GM12878 (cell line): ENCODE data around the gene FCER2. TPM values are rescaled to one million over a fixed set of nuclear protein-coding genes. Genes with fewer than 3 reads are reported as not detected.

Experiments used
- ATAC-seq: fragments of 200-7000 bp; cut with Tn5 transposase; 3 replicates; pipeline ENCODE4 v1.9.1; 2020; ENCODE audit warnings: mild to moderate bottlenecking, moderate library complexity
- BruUV-seq: library from RNA; stranded (reverse); fragments of 400-500 nt; replicated peaks from 2 replicates; lab custom pipeline; 2021; lab: Mats Ljungman, UMichigan
- CTCF ChIA-PET: fragments of 300-600 bp; sonication (Branson Sonifier 250); formaldehyde crosslinking; extraction: SDS; loops from one replicate; lab custom pipeline; 2021; ENCODE audit warnings: inconsistent platforms; lab: Yijun Ruan, JAX
- POLR2A ChIA-PET: fragments of 350-600 bp; formaldehyde crosslinking; extraction: SDS; loops from one replicate; lab custom pipeline; 2021; ENCODE audit warnings: inconsistent platforms; lab: Charles Lee
- RAD21 ChIA-PET: fragments of 300-600 bp; sonication (Branson Sonifier 250); formaldehyde crosslinking; loops from one replicate; lab custom pipeline; 2023; ENCODE audit warnings: antibody characterized with exemption; ENCODE audit not compliant: unreplicated experiment; lab: Charles Lee
- SMC1A ChIA-PET: fragments of 300-600 bp; sonication (Branson Sonifier 250); formaldehyde crosslinking; loops from one replicate; lab custom pipeline; 2023; ENCODE audit not compliant: unreplicated experiment, uncharacterized antibody; lab: Charles Lee
- DNase-seq: peaks from one replicate; pipeline ENCODE4 v3.0.0-alpha.2; 2011; ENCODE audit warnings: low read depth, low spot score
- FAIRE-seq: peaks from 3 replicates; lab custom pipeline; 2011; peaks lifted over from hg19 to GRCh38; lab: Jason Lieb, UNC
- H2AFZ ChIP-seq: 2 replicates; pipeline ENCODE4 v1.6.0; 2011; ENCODE audit warnings: low read depth, low read length, control low read depth; ENCODE audit not compliant: control insufficient read depth
- H3K27ac ChIP-seq: 2 replicates; pipeline ENCODE4 v1.5.1; 2011; ENCODE audit warnings: control low read depth; ENCODE audit not compliant: control insufficient read depth, insufficient read depth
- H3K27me3 ChIP-seq, 2 experiments: replicated peaks in 1 of 2; 2 replicates each; pipeline versions ENCODE4 v1.6.0 to v1.6.1; 2011; ENCODE audit warnings: low read length in 1 of 2; ENCODE audit not compliant: control insufficient read depth in 2 of 2, insufficient read depth in 2 of 2
- H3K36me3 ChIP-seq, 2 experiments: 2 replicates each; pipeline ENCODE4 v1.5.1; 2011; ENCODE audit warnings: low read length in 1 of 2; ENCODE audit not compliant: control insufficient read depth in 2 of 2, insufficient read depth in 2 of 2
- H3K4me1 ChIP-seq: 2 replicates; pipeline ENCODE4 v1.6.1; 2011; ENCODE audit warnings: mild to moderate bottlenecking, low read length, moderate library complexity, mixed read lengths; ENCODE audit not compliant: control insufficient read depth, insufficient read depth
- H3K4me2 ChIP-seq: 2 replicates; pipeline ENCODE4 v1.6.0; 2011; ENCODE audit warnings: control low read depth; ENCODE audit not compliant: control insufficient read depth, insufficient read depth
- H3K4me3 ChIP-seq: fragments of 200-600 bp; sonication (generic); 2 replicates; pipeline ENCODE4 v1.5.1; 2016
- H3K79me2 ChIP-seq: 2 replicates; pipeline ENCODE4 v1.6.0; 2011; ENCODE audit warnings: low read length; ENCODE audit not compliant: control insufficient read depth, insufficient read depth
- H3K9ac ChIP-seq: 2 replicates; pipeline ENCODE4 v1.8.0; 2011; ENCODE audit warnings: low read length, control low read depth, mixed read lengths; ENCODE audit not compliant: control insufficient read depth, insufficient read depth
- H3K9me3 ChIP-seq: replicated peaks from 3 replicates; pipeline ENCODE4 v1.5.1; 2011; ENCODE audit warnings: mild to moderate bottlenecking, low read length; ENCODE audit not compliant: control insufficient read depth, insufficient read depth
- H4K20me1 ChIP-seq: 2 replicates; pipeline ENCODE4 v1.6.0; 2011; ENCODE audit not compliant: control insufficient read depth, insufficient read depth
- RELA ChIP-seq: fragments of 450-650 bp; IDR thresholded peaks from 2 replicates; pipeline ENCODE4 v1.8.0; 2014; ENCODE audit warnings: borderline replicate concordance; ENCODE audit not compliant: partially characterized antibody
- RFX5 ChIP-seq: IDR thresholded peaks from 2 replicates; pipeline ENCODE4 v1.6.1; 2011; ENCODE audit warnings: low read depth, low read length, improper control_type of control experiment
- WRNIP1 ChIP-seq: IDR thresholded peaks from 2 replicates; pipeline ENCODE4 v1.6.1; 2011; ENCODE audit warnings: low read depth, low read length, improper control_type of control experiment, borderline replicate concordance
- WGBS: methylation state at CpG from one replicate; pipeline ENCODE4 v1.1.6; 2016; ENCODE audit warnings: low lambda C conversion rate; ENCODE audit not compliant: insufficient replicate concordance, insufficient coverage; ENCODE audit errors: missing lambda C conversion rate; 5-methylcytosine and 5-hydroxymethylcytosine counted together
- in situ Hi-C: fragments of 300-500 bp; cut with MboI; formaldehyde crosslinking; loops from 9 replicates; pipeline ENCODE4 v1.14.3; 2018; ENCODE audit warnings: mixed read lengths
- intact Hi-C: fragments of 100-400 bp; cut with micrococcal nuclease; formaldehyde crosslinking; loops from one replicate; pipeline ENCODE4 v1.14.2; 2022; ENCODE audit not compliant: unreplicated experiment
- polyA plus RNA-seq, 11 experiments: library from polyadenylated mRNA; depleted of rRNA in 4 of 11; unstranded in 6 of 11; stranded (reverse) in 5 of 11; fragments of >200 nt; fragmentation: Nextera tagmentation in 4 of 11; fragmentation: Illumina TruSeq in 1 of 11; extraction: Ambion mirVana in 4 of 11; extraction: Trizol in 1 of 11; gene quantifications; 1 replicate in 1 of 11; 2 replicates in 10 of 11; pipeline versions ENCODE4 v1.2.1 to v1.2.3, GENCODE V29; 2011 to 2016; ENCODE audit warnings: inconsistent platforms in 2 of 11, missing spikeins in 2 of 11, low read depth in 1 of 11
- total RNA-seq, 4 experiments: library from RNA; depleted of rRNA in 3 of 4; stranded (reverse); fragments of >200 nt in 3 of 4; fragmentation: Illumina TruSeq in 1 of 4; extraction: Trizol in 1 of 4; gene quantifications; 2 replicates each; pipeline versions ENCODE4 v1.2.1 to v1.2.3, GENCODE V29; 2013 to 2021
- TF ChIP-seq, protein P1 (sequence below), 3 experiments: IDR thresholded peaks in 2 of 3; conservative IDR thresholded peaks in 1 of 3; 2 replicates each; pipeline ENCODE4 v1.5.1; 2011; ENCODE audit warnings: low read depth in 3 of 3, low read length in 3 of 3, mild to moderate bottlenecking in 3 of 3, control low read depth in 2 of 3, moderate library complexity in 2 of 3, inconsistent platforms in 1 of 3, mixed read lengths in 1 of 3; ENCODE audit not compliant: control insufficient read depth in 2 of 3, insufficient read depth in 1 of 3; ENCODE audit errors: extremely low read depth in 1 of 3
- TF ChIP-seq, protein P2 (sequence below): IDR thresholded peaks from 2 replicates; pipeline ENCODE4 v1.6.1; 2011; ENCODE audit warnings: borderline replicate concordance, low read depth, mild to moderate bottlenecking, moderate library complexity, low read length; ENCODE audit not compliant: insufficient read depth, poor library complexity, severe bottlenecking

The FCER2 gene
- total and polyA plus RNA-seq, 10 of the 15 experiments (the other 5 are each of a cell fraction or from before 2014, with no cell fraction given): 44.0 to 424 (median 241) TPM

DNA sequence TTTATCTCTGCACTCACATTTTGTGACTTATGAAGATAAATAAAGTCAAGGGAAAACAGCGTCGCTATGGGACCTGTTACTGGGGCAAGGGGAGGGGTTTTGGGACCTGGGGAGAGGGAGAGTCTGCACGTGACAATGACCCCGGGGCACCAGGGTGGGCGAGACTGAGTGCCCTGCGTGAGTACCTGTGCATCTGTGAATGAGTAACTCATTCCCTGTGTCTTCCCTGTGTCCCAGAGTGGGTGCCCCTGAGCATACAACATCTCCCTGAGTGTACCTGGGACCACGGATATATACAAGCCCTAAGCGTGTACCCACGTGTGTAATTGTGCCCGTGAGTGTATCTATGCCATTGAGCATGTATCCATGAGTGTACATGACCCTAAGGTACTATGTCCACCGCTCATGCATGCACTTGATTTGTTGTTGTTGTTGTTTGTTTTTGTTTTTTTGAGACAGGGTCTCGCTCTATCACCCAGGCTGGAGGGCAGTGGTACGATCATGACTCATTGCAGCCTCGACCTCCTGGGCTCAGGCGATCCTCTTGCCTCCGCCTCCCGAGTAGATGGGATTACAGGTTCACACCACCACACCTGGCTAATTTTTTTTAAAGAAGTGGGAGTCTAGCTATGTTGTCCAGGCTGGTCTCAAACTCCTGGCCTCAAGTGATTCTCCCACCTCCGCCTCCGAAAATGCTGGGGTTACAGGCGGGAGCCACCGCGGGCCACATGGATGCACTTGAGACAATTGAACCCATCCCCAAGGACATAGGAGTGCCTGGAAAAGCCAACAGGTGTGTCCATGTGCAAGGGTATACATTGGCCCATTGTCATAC is 21.9 kb downstream of the FCER2 start:
- ChIA-PET POLR2A (interaction anchor here (1.4 to 1.9 kb wide), 2 partner anchors 19 to 120 kb away, joined by 9 to 10 read pairs; no protein-coding TSS in a partner anchor), RAD21 (interaction anchor here (0.8 to 1.7 kb wide), 14 partner anchors 19 to 577 kb away, joined by 3 to 23 read pairs (median 4); partner anchors contain the start of genes FCER2 and SNAPC2), SMC1A (interaction anchor here (1.0 to 2.9 kb wide), 13 partner anchors 16 to 610 kb away, joined by 3 to 26 read pairs (median 3); partner anchors contain the start of genes FCER2 and ZNF557), CTCF (interaction anchor here (0.6 to 2.5 kb wide), 30 partner anchors 18 to 580 kb away, joined by 3 to 40 read pairs (median 5); partner anchors contain the start of genes CD209, MAP2K7, PET100 and SNAPC2)
- DNase-seq: no peak
- FAIRE-seq: no peak
- Histone ChIP-seq H3K27me3 (no peaks in the 10 kb centered on the region), H2AFZ (peak overlapping the region; percentile 91), H3K36me3 (peaks cover 0 to 3% of the 10 kb centered on the region in 2 experiments; a peak in 2 of 4 replicates), H3K27ac (no peak overlapping the region), H3K4me2 (peak overlapping the region; percentile 88), H3K4me3 (peak overlapping the region; percentile 85; the same call in 1 of the 2 replicates), H3K9ac (no peak overlapping the region; the same call in 1 of the 2 replicates), H3K9me3 (no peaks in the 10 kb centered on the region; the same call in 2 of the 3 replicates), H4K20me1 (no peaks in the 10 kb centered on the region), H3K4me1 (peaks cover 44% of the 10 kb centered on the region), H3K79me2 (peaks cover 23% of the 10 kb centered on the region)
- in situ Hi-C loops: loop anchor here (5.0 kb wide), 1 partner anchor 113 kb away; no protein-coding TSS in a partner anchor
- no TSS peak for BruUV-seq
- no peak for ATAC-seq
- intact Hi-C loops: loop anchor here (1.0 to 10.0 kb wide), 4 partner anchors 112 to 295 kb away; partner anchors contain the start of gene MAP2K7
- WGBS: 43% methylated on average over 20 of the region's 22 CpGs
- TF ChIP-seq, protein P1, sequence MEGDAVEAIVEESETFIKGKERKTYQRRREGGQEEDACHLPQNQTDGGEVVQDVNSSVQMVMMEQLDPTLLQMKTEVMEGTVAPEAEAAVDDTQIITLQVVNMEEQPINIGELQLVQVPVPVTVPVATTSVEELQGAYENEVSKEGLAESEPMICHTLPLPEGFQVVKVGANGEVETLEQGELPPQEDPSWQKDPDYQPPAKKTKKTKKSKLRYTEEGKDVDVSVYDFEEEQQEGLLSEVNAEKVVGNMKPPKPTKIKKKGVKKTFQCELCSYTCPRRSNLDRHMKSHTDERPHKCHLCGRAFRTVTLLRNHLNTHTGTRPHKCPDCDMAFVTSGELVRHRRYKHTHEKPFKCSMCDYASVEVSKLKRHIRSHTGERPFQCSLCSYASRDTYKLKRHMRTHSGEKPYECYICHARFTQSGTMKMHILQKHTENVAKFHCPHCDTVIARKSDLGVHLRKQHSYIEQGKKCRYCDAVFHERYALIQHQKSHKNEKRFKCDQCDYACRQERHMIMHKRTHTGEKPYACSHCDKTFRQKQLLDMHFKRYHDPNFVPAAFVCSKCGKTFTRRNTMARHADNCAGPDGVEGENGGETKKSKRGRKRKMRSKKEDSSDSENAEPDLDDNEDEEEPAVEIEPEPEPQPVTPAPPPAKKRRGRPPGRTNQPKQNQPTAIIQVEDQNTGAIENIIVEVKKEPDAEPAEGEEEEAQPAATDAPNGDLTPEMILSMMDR (IDR thresholded peaks at IDR 0.05 in 2 of 3, conservative IDR thresholded peaks at IDR 0.05 in 1 of 3; ENCODE audit: control insufficient read depth in 2 of 3, extremely low read depth in 1 of 3, insufficient read depth in 1 of 3, low read depth in 3 of 3, low read length in 3 of 3): no peak
- TF ChIP-seq RFX5: no peak
- 0 out of 2 replicates have a peak, but pooled peaks have one; percentile 31 for TF ChIP-seq WRNIP1
- TF ChIP-seq, protein P2, sequence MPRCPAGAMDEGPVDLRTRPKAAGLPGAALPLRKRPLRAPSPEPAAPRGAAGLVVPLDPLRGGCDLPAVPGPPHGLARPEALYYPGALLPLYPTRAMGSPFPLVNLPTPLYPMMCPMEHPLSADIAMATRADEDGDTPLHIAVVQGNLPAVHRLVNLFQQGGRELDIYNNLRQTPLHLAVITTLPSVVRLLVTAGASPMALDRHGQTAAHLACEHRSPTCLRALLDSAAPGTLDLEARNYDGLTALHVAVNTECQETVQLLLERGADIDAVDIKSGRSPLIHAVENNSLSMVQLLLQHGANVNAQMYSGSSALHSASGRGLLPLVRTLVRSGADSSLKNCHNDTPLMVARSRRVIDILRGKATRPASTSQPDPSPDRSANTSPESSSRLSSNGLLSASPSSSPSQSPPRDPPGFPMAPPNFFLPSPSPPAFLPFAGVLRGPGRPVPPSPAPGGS: peak; percentile 60
- no peak for TF ChIP-seq RELA
